Liver (tissue), 9 donors: ENCODE measurements around the gene TNS3. TPM values are rescaled to one million over a fixed set of nuclear protein-coding genes. Genes with fewer than 3 reads are reported as not detected.
A peak's percentile ranks its signal among the peaks of the same experiment; 100 is the strongest.

Source experiments
- DNase-seq: peaks from one replicate; pipeline ENCODE4 v3.0.0-alpha.2; 2017; ENCODE audit warnings: low spot score
- H3K27ac ChIP-seq, 2 donors: one replicate each; pipeline ENCODE4 v1.7.0; 2013; ENCODE audit warnings: inconsistent platforms in 2 of 2, low read length in 2 of 2, control low read depth in 1 of 2, low read depth in 1 of 2, mild to moderate bottlenecking in 1 of 2
- H3K27me3 ChIP-seq, 4 donors: one replicate each; pipeline versions ENCODE4 v1.6.1 to v1.7.0; 2013; ENCODE audit warnings: low read length in 3 of 4, inconsistent platforms in 1 of 4, mild to moderate bottlenecking in 1 of 4, moderate library complexity in 1 of 4; ENCODE audit not compliant: control insufficient read depth in 4 of 4, insufficient read depth in 4 of 4
- H3K36me3 ChIP-seq, 4 donors: one replicate each; pipeline versions ENCODE4 v1.6.1 to v1.7.0; 2013; ENCODE audit warnings: low read length in 3 of 4, mild to moderate bottlenecking in 3 of 4, low read depth in 1 of 4, moderate library complexity in 1 of 4; ENCODE audit not compliant: control insufficient read depth in 4 of 4, insufficient read depth in 3 of 4
- H3K4me1 ChIP-seq, 4 donors: one replicate each; pipeline versions ENCODE4 v1.6.1 to v1.7.0; 2013; ENCODE audit warnings: low read length in 3 of 4, mild to moderate bottlenecking in 3 of 4, moderate library complexity in 1 of 4; ENCODE audit not compliant: control insufficient read depth in 4 of 4, insufficient read depth in 4 of 4
- H3K4me3 ChIP-seq, 3 donors: one replicate each; pipeline versions ENCODE4 v1.6.1 to v1.7.0; 2013; ENCODE audit warnings: low read length in 3 of 3, control low read depth in 1 of 3, low read depth in 1 of 3, mild to moderate bottlenecking in 1 of 3
- H3K9ac ChIP-seq, 2 donors: one replicate each; pipeline ENCODE4 v1.7.0; 2013; ENCODE audit warnings: low read length in 2 of 2, mild to moderate bottlenecking in 2 of 2, moderate library complexity in 2 of 2, control low read depth in 1 of 2, low read depth in 1 of 2
- H3K9me3 ChIP-seq, 4 donors: one replicate each; pipeline versions ENCODE4 v1.6.1 to v1.7.0; 2013; ENCODE audit warnings: low read length in 3 of 4; ENCODE audit not compliant: control insufficient read depth in 4 of 4
- ATF3 ChIP-seq: IDR thresholded peaks from 2 replicates; pipeline ENCODE4 v1.6.1; 2016; ENCODE audit warnings: antibody characterized with exemption
- CTCF ChIP-seq: fragments of 150-350 bp; IDR thresholded peaks from 2 replicates; pipeline ENCODE4 v1.5.1; 2017; ENCODE audit warnings: improper control_type of control experiment, low read depth, low read length; ENCODE audit not compliant: missing input control
- EGR1 ChIP-seq, 2 donors: IDR thresholded peaks; 2 replicates each; pipeline ENCODE4 v1.6.1; 2016 to 2018; ENCODE audit warnings: antibody characterized with exemption in 2 of 2, low read depth in 2 of 2
- FOXA1 ChIP-seq: IDR thresholded peaks from 2 replicates; pipeline ENCODE4 v1.6.1; 2016; ENCODE audit warnings: antibody characterized with exemption
- FOXA2 ChIP-seq: IDR thresholded peaks from 2 replicates; pipeline ENCODE4 v1.6.1; 2016; ENCODE audit warnings: antibody characterized with exemption
- GABPA ChIP-seq, 2 donors: IDR thresholded peaks in 1 of 2; conservative IDR thresholded peaks in 1 of 2; 2 replicates each; pipeline ENCODE4 v1.6.1; 2016; ENCODE audit warnings: antibody characterized with exemption in 2 of 2, mild to moderate bottlenecking in 1 of 2, moderate library complexity in 1 of 2
- HNF4A ChIP-seq, 2 donors: conservative IDR thresholded peaks; 2 replicates each; pipeline ENCODE4 v1.6.1; 2016; ENCODE audit warnings: antibody characterized with exemption in 2 of 2, mild to moderate bottlenecking in 2 of 2
- HNF4G ChIP-seq: IDR thresholded peaks from 2 replicates; pipeline ENCODE4 v1.6.1; 2016; ENCODE audit warnings: antibody characterized with exemption
- JUND ChIP-seq, 2 donors: IDR thresholded peaks; 2 replicates each; pipeline ENCODE4 v1.6.1; 2016; ENCODE audit warnings: antibody characterized with exemption in 2 of 2
- MAX ChIP-seq: IDR thresholded peaks from 2 replicates; pipeline ENCODE4 v1.6.1; 2016; ENCODE audit warnings: antibody characterized with exemption
- NR2F2 ChIP-seq: IDR thresholded peaks from 2 replicates; pipeline ENCODE4 v1.6.1; 2016; ENCODE audit warnings: antibody characterized with exemption
- RAD21 ChIP-seq, 2 donors: IDR thresholded peaks; 2 replicates each; pipeline ENCODE4 v1.6.1; 2016; ENCODE audit warnings: antibody characterized with exemption in 2 of 2, mild to moderate bottlenecking in 2 of 2
- RXRA ChIP-seq, 2 donors: IDR thresholded peaks; 2 replicates each; pipeline ENCODE4 v1.6.1; 2017 to 2018; ENCODE audit warnings: antibody characterized with exemption in 2 of 2, mild to moderate bottlenecking in 1 of 2
- SP1 ChIP-seq: IDR thresholded peaks from 2 replicates; pipeline ENCODE4 v1.6.1; 2018; ENCODE audit warnings: antibody characterized with exemption, mild to moderate bottlenecking
- TAF1 ChIP-seq: conservative IDR thresholded peaks from 2 replicates; pipeline ENCODE4 v1.6.1; 2016; ENCODE audit warnings: antibody characterized with exemption, mild to moderate bottlenecking
- YY1 ChIP-seq: IDR thresholded peaks from 2 replicates; pipeline ENCODE4 v1.6.1; 2016; ENCODE audit warnings: antibody characterized with exemption, mild to moderate bottlenecking
- ZBTB33 ChIP-seq: IDR thresholded peaks from 2 replicates; pipeline ENCODE4 v1.6.1; 2016; ENCODE audit warnings: antibody characterized with exemption
- WGBS: extraction: QIAGEN DNeasy Blood & Tissue Kit; methylation state at CpG from one replicate; pipeline ENCODE4 v1.1.7; 2013; 5-methylcytosine and 5-hydroxymethylcytosine counted together
- polyA plus RNA-seq, 2 donors: library from polyadenylated mRNA; stranded (reverse) in 1 of 2; unstranded in 1 of 2; fragments of 200-250 nt in 1 of 2; fragments of >200 nt in 1 of 2; fragmentation: Nextera tagmentation in 1 of 2; extraction: Ambion mirVana in 1 of 2; gene quantifications; one replicate each; pipeline versions ENCODE4 v1.2.1 to v1.2.3, GENCODE V29; 2013 to 2015
- total RNA-seq, 2 donors: library from RNA; depleted of rRNA; stranded (reverse); fragments of >200 nt; gene quantifications; one replicate each; pipeline ENCODE4 v1.2.3, GENCODE V29; 2014
- donor health status: healthy.
- donor health status: healthy.
- donor health status: healthy.
- donor health status: healthy.
- donor health status: healthy.

Gene TNS3
- total and polyA plus RNA-seq, 4 donors = 16.8 to 100 (median 29.5) TPM

GRCh38 chr7:47583739-47584535 lies 2.0 kb upstream of the TNS3 start:
- H3K9ac ChIP-seq = no peak overlapping the region
- no peak overlapping the region for H3K27ac ChIP-seq
- H3K4me3 ChIP-seq = no peak overlapping the region
- H3K36me3 ChIP-seq = no peaks in the 10 kb centered on the region
- TF ChIP-seq HNF4A (conservative IDR thresholded peaks at IDR 0.05) (no peak), ZBTB33 (no peak), SP1 (no peak), HNF4G (no peak), GABPA (IDR thresholded peaks at IDR 0.05 in 1 of 2, conservative IDR thresholded peaks at IDR 0.05 in 1 of 2) (no peak), RAD21 (IDR thresholded peaks at IDR 0.05) (no peak), NR2F2 (no peak), JUND (IDR thresholded peaks at IDR 0.05) (no peak), RXRA (IDR thresholded peaks at IDR 0.05) (no peak), EGR1 (IDR thresholded peaks at IDR 0.05; ENCODE audit: low read depth in 2 of 2) (no peak), TAF1 (no peak), CTCF (no peak), FOXA2 (no peak), YY1 (no peak), MAX (no peak), ATF3 (no peak)
- H3K9me3 ChIP-seq = no peaks in the 10 kb centered on the region
- no peak for DNase-seq
- peaks cover 2 to 24% (median 19%) of the 10 kb centered on the region in 4 donors for H3K4me1 ChIP-seq
- 80% methylated on average over 11 of the region's 11 CpGs for WGBS
- no peaks in the 10 kb centered on the region for H3K27me3 ChIP-seq

- no peaks in the 10 kb centered on the region for H3K36me3 ChIP-seq
- H3K9ac ChIP-seq = no peak overlapping the region
- no peaks in the 10 kb centered on the region for H3K9me3 ChIP-seq
- TF ChIP-seq FOXA1 (no peak), FOXA2 (no peak), NR2F2 (no peak), HNF4A (conservative IDR thresholded peaks at IDR 0.05) (no peak), GABPA (IDR thresholded peaks at IDR 0.05 in 1 of 2, conservative IDR thresholded peaks at IDR 0.05 in 1 of 2) (no peak), EGR1 (IDR thresholded peaks at IDR 0.05; ENCODE audit: low read depth in 2 of 2) (no peak), RAD21 (IDR thresholded peaks at IDR 0.05) (no peak), JUND (IDR thresholded peaks at IDR 0.05) (no peak), ZBTB33 (no peak), SP1 (no peak)
- WGBS = 76% methylated on average over 15 of the region's 15 CpGs
- H3K27ac ChIP-seq = peak overlapping the region; percentile 41 to 95
- H3K27me3 ChIP-seq = no peaks in the 10 kb centered on the region
- H3K4me1 ChIP-seq = peaks cover 2 to 27% (median 23%) of the 10 kb centered on the region in 4 donors
- H3K4me3 ChIP-seq = no peak overlapping the region
- DNase-seq = no peak
Measured at GRCh38 chr7:47582764-47583738, 1.1 kb upstream of the TNS3 start.
